ENCODE data around the gene ALDH16A1.
A peak's percentile ranks its signal among the peaks of the same experiment; 100 is the strongest.

Gene ALDH16A1

DNA sequence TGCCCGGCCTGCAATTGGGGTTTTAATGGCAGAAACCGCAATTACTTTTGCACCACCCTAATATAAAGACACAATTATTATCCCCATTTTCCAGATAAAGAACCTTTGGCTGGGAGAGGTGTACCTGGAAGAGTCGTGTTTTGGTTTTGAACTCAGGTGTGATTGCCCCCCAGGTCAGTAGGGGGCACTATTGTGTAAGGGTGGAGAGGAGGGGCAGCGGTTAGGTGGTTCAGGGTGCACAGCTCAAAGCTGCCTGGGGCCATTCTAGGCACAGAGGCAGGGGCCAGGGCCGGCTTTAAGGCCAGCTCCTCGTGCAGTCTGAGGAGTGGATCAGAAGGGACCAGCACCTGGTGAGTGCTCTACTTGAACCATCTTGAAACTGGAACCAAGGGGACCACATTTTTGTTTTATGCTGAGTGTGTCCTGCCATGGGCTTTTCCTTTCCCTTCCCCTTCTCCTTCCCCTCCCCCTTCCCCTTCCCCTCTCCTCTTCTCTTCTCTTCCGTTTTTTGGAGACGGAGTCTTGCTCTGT is 53.6 kb downstream of the ALDH16A1 start:
- TF ChIP-seq, protein P1, sequence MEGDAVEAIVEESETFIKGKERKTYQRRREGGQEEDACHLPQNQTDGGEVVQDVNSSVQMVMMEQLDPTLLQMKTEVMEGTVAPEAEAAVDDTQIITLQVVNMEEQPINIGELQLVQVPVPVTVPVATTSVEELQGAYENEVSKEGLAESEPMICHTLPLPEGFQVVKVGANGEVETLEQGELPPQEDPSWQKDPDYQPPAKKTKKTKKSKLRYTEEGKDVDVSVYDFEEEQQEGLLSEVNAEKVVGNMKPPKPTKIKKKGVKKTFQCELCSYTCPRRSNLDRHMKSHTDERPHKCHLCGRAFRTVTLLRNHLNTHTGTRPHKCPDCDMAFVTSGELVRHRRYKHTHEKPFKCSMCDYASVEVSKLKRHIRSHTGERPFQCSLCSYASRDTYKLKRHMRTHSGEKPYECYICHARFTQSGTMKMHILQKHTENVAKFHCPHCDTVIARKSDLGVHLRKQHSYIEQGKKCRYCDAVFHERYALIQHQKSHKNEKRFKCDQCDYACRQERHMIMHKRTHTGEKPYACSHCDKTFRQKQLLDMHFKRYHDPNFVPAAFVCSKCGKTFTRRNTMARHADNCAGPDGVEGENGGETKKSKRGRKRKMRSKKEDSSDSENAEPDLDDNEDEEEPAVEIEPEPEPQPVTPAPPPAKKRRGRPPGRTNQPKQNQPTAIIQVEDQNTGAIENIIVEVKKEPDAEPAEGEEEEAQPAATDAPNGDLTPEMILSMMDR (IDR thresholded peaks at IDR 0.05), result peak; percentile 47
- no peak for DNase-seq (ENCODE audit: low spot score)
- Histone ChIP-seq H3K27ac (no peak overlapping the region), H3K4me3 (no peak overlapping the region)

GRCh38 chr19:49507803-49508494 is 54.9 kb downstream of the ALDH16A1 start:
- TF ChIP-seq, protein P1 (IDR thresholded peaks at IDR 0.05), result no peak
- DNase-seq (ENCODE audit: low spot score), result no peak
- H3K27ac ChIP-seq, result no peak overlapping the region
- no peak overlapping the region for H3K4me3 ChIP-seq

- no peak for DNase-seq (ENCODE audit: low spot score)
- TF ChIP-seq, protein P1 (IDR thresholded peaks at IDR 0.05), result no peak
- H3K4me3 ChIP-seq, result peak overlapping the region; percentile 89
- peak overlapping the region; percentile 78 to 96 for H3K27ac ChIP-seq
Measured at GRCh38 chr19:49512970-49513745, 60.1 kb downstream of the ALDH16A1 start.

GRCh38 chr19:49513746-49514118 is 60.7 kb downstream of the ALDH16A1 start:
- TF ChIP-seq, protein P1 (IDR thresholded peaks at IDR 0.05), result no peak
- H3K4me3 ChIP-seq, result peak overlapping the region; percentile 89
- peak overlapping the region in 1 of 2 donors; percentile 96 for H3K27ac ChIP-seq
- no peak for DNase-seq (ENCODE audit: low spot score)

GRCh38 chr19:49514151-49514550 is 61.1 kb downstream of the ALDH16A1 start:
- peak overlapping the region; percentile 89 for H3K4me3 ChIP-seq
- no peak for DNase-seq (ENCODE audit: low spot score)
- peak overlapping the region in 1 of 2 donors; percentile 96 for H3K27ac ChIP-seq

GRCh38 chr19:49515767-49516166 is 62.7 kb downstream of the ALDH16A1 start:
- H3K4me3 ChIP-seq, result peak overlapping the region; percentile 18
- peak overlapping the region in 1 of 2 donors; percentile 72 for H3K27ac ChIP-seq
- DNase-seq (ENCODE audit: low spot score), result no peak
- TF ChIP-seq, protein P1 (IDR thresholded peaks at IDR 0.05), result no peak

More at GRCh38 chr19:49514151-49514550, 61.1 kb downstream of the ALDH16A1 start:
- TF ChIP-seq, protein P1 (IDR thresholded peaks at IDR 0.05), result no peak
